Omental fat pad (tissue), 4 donors: ENCODE measurements around the gene MFRP. TPM values are rescaled to one million over a fixed set of nuclear protein-coding genes. Genes with fewer than 3 reads are reported as not detected.

Experiments used
- ATAC-seq: fragments of 150-250 bp; one replicate; pipeline ENCODE4 v1.9.1; 2016; ENCODE audit warnings: mild to moderate bottlenecking, moderate library complexity; ENCODE audit not compliant: low FRiP score
- DNase-seq: peaks from one replicate; pipeline ENCODE4 v3.0.0-alpha.2; 2019; ENCODE audit warnings: low spot score
- total RNA-seq, 4 donors: library from RNA; depleted of rRNA; stranded (reverse); fragments of >200 nt; gene quantifications; one replicate each; pipeline ENCODE4 v1.1.0, GENCODE V29; 2016
- TF ChIP-seq, protein P1 (sequence below), 3 donors: fragments of 450-650 bp; IDR thresholded peaks; one replicate each; pipeline ENCODE4 v1.5.1; 2016 to 2017; ENCODE audit warnings: antibody characterized with exemption in 3 of 3, mild to moderate bottlenecking in 3 of 3, moderate library complexity in 2 of 3

MFRP gene
- total RNA-seq, 4 donors from 2014 or later, result not detected

DNA sequence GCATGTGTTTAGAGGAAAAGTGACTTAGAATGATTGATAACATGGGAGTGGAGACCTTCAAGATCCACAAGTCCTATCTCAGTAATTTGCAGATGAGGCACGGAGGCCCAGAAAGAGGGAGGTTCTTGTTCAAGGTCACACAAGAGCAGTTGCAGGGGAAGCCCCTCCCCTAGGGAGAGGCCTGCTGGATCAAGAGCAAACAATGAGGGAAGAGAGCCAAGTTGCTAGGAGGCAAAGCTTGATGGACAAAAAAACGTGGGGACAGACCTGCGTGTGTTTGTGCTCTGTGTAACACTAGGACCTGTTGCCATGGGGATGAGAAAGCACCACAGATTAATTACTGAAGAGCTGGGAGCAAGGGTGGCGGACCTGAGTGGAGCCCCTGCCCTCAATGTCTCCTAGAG lies 6.4 kb upstream of the MFRP start:
- TF ChIP-seq, protein P1, sequence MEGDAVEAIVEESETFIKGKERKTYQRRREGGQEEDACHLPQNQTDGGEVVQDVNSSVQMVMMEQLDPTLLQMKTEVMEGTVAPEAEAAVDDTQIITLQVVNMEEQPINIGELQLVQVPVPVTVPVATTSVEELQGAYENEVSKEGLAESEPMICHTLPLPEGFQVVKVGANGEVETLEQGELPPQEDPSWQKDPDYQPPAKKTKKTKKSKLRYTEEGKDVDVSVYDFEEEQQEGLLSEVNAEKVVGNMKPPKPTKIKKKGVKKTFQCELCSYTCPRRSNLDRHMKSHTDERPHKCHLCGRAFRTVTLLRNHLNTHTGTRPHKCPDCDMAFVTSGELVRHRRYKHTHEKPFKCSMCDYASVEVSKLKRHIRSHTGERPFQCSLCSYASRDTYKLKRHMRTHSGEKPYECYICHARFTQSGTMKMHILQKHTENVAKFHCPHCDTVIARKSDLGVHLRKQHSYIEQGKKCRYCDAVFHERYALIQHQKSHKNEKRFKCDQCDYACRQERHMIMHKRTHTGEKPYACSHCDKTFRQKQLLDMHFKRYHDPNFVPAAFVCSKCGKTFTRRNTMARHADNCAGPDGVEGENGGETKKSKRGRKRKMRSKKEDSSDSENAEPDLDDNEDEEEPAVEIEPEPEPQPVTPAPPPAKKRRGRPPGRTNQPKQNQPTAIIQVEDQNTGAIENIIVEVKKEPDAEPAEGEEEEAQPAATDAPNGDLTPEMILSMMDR (IDR thresholded peaks at IDR 0.05), result no peak
- DNase-seq (no peak), ATAC-seq (no peak)

DNA sequence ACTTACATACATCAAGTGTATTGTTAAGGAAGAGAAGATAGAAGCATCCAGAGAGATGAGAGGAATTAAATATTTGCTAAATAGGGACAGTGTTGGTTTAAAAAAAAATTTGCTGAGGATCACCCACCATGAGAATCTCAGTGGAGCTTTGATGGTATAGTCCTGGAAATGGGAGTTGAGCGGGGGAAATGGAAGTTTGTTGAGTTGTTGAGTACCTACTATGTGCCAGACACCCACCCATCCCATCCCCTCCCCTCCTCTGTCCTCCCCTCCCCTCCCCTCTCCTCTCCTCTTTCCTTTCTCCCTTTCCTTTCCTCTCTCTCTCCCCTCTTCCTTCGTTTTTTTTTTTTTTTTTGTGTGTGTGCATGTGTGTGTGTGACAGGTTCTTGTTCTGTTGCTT lies 4.7 kb upstream of the MFRP start:
- ATAC-seq, result no peak
- TF ChIP-seq, protein P1 (IDR thresholded peaks at IDR 0.05), result no peak
- DNase-seq, result no peak

DNA sequence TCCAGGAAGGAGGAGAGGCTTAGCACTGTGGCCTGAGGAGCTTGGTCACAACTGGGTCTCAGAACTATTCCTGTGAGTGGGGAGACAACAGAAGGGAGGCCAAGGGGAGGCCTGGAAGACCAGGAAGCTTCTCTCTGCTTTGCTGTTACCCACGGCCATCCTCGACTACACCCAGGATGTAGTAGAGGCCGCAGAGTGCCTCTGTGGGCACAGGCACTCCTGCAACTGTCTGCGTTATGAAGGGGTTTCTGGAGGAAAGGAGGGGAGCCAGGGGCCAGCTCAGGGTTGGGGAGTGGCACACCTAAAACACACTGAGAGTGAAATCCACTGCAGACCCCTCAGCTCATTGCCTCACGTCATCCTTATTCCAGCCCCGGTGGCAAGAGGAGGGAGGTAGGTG lies 3.8 kb upstream of the MFRP start:
- DNase-seq (no peak), ATAC-seq (no peak)
- TF ChIP-seq, protein P1 (IDR thresholded peaks at IDR 0.05), result no peak

DNA sequence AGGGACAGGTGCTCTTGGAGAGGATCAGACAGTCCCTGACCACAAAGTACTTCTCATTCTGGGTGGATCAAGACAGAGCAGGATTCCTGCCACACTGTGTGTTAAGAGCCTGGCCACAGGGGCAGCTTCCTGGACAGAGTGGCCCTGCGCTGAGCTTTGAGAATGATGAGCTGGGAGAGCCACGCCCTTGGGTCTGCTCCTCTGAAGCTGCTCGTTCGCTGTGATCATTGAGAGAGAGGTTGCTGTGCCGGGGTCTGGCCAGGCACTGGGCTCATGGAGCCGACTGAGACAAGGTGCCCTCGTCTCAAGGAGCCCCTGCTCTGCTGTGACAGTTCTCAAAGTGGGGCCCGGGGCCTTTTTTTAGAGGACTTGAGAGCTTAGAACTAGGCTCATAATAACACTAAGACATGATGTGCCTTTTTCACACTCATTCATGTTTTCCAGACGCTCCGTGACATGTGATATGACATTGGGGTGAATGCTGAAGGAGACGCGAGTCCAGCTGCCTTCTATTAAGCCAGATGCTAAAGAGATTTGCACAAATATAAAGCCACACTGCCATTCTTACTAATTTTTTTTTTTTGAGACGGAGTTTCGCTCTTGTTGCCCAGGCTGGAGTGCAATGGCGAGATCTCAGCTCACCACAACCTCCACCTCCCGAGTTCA lies 1.6 kb upstream of the MFRP start:
- no peak for ATAC-seq
- no peak for DNase-seq
- TF ChIP-seq, protein P1 (IDR thresholded peaks at IDR 0.05), result no peak

DNA sequence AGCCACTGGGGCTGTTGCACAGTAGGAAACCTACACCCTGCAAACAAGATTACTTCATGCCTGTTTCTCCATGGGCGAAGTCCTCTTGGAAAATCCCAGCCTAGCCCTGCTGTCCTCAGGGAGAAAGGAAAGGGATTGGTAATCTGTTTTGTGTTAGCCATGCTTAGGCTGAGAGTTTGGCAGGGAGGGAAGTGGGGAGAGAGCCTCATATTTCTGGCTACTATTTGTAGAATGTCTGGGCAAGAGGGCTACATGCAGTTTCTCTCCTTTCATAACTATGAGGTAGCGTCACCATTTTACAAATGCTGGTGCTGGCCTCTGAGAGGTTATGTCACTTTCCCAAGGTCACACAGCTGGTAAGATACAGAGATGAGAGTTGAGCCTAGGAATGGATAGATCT lies 737 bp upstream of the MFRP start:
- ATAC-seq (no peak), DNase-seq (no peak)
- TF ChIP-seq, protein P1 (IDR thresholded peaks at IDR 0.05), result no peak

DNA sequence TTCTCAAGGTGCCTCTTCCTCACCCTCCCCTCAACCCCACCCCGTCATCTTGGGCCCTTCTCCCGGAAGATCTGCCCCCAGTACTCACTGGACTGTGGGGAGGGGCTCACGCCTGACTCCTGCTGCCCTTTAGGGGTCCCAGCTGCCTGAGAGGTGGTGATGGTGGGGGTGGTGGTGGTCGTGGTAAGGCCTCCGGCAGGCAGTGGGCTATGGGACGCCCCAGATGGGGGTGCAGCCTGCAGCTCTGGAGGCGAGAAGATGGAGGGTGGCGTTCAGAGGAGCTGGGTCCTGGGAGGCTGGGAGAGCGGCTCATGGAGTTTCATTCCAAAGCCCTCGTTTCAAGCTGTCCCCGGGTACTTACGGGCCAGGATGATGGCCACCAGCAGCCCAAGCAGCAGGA lies 820 bp downstream of the MFRP start:
- DNase-seq (no peak), ATAC-seq (no peak)
- TF ChIP-seq, protein P1 (IDR thresholded peaks at IDR 0.05), result no peak

DNA sequence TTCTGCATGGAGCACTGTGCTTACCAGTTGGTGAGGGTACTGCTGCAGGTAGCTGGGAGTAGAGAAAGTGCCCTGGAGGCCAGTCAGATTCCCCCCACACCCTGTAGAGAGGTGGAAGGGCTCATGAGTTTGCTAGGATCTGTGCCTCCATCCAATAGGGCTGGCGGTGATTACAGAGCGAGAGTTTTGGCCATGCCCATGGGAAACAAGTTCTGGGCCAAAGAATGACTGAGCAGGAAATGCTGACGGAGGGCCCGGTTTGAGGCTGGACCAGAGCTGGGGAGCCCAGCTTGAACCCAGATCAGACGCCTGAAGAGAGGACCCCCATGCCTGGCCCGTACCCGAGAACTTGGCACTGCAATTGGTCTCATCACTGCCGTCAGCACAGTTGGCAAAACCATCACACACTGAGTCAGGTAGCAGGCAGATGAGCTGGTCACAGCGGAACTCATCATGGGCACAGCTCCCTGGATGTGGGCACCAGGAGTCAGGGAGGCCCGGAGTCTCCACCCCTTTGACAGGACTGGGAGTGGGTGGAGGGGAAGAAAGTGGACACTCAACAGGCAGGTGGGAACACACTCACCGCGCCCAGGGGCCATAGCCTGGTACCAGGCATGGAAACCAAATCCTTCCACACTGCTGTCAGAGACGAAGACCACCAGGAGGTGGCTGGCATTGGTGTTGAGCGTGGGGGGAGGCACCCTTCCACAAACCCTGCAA lies 2.1 kb downstream of the MFRP start:
- TF ChIP-seq, protein P1 (IDR thresholded peaks at IDR 0.05), result no peak
- ATAC-seq (no peak), DNase-seq (no peak)
